Measurements from ENCODE around the gene TCF4.

The TCF4 gene

DNA sequence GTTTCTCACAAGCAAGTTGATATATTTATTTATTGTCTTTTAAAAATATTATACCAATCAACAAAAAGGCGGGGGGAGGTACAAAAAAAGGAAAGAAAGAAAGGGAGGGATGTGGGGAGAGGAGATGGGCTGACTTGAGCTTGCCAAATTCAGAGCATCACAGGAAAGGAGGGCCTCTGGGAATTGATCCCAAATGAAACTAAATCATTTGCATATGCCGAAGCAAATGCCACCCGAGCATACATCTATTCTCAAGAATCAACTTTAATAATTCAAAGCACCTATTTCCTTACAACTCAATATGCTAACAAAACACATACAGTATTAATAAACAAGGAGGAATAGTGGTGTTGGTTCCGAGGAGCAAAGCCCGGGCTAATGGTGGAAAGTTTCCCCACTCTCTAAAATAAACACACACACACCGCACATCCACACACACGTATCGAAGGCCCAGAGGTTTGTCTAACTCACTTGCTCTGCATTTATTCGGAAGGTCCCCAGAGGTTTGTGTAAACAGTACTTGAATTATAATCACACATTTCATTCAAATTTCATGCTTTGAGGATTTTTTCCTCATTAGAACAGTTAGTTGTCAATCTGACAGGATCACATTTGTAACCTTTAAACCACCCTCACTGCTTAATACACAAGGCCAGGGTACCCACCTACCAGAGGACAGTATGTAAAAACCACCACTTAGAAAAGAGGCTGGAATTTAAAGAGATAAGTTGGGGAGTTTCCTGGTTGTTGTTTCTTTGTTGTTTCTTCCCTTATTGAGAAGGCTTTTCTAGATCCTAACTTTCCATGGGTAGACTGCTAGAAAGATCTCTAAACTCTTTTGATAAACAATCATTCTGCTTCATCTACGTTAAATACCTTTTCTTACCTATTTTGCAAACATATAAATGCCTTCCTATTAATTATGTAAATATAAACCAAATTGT, 264.7 kb downstream of the TCF4 start:
- peaks cover 21% of the 10 kb centered on the region for H3K4me1 ChIP-seq (ENCODE audit: insufficient read depth, low read length, poor library complexity, severe bottlenecking)
- H3K36me3 ChIP-seq (ENCODE audit: insufficient read depth, low read length), result no peaks in the 10 kb centered on the region
- H3K79me2 ChIP-seq (ENCODE audit: insufficient read depth, low read length), result no peaks in the 10 kb centered on the region
- no peaks in the 10 kb centered on the region for H3F3A ChIP-seq (ENCODE audit: low read depth)
- no peak overlapping the region for H3K4me2 ChIP-seq (ENCODE audit: low read depth, low read length, poor library complexity, severe bottlenecking)
- H3K4me3 ChIP-seq (ENCODE audit: low read length, poor library complexity, severe bottlenecking), result no peak overlapping the region
- no peaks in the 10 kb centered on the region for H3K9me3 ChIP-seq (ENCODE audit: insufficient read depth, low read depth, low read length)
- H2AFZ ChIP-seq (ENCODE audit: low read length), result no peak overlapping the region
- no peaks in the 10 kb centered on the region for H3K9me2 ChIP-seq (replicated peaks; ENCODE audit: low read depth, low read length)
- no peaks in the 10 kb centered on the region for H4K20me1 ChIP-seq (ENCODE audit: insufficient read depth, low read length, poor library complexity, severe bottlenecking)
- H3K9ac ChIP-seq (ENCODE audit: low read depth, low read length, poor library complexity, severe bottlenecking), result no peak overlapping the region
- TF ChIP-seq, protein P1, sequence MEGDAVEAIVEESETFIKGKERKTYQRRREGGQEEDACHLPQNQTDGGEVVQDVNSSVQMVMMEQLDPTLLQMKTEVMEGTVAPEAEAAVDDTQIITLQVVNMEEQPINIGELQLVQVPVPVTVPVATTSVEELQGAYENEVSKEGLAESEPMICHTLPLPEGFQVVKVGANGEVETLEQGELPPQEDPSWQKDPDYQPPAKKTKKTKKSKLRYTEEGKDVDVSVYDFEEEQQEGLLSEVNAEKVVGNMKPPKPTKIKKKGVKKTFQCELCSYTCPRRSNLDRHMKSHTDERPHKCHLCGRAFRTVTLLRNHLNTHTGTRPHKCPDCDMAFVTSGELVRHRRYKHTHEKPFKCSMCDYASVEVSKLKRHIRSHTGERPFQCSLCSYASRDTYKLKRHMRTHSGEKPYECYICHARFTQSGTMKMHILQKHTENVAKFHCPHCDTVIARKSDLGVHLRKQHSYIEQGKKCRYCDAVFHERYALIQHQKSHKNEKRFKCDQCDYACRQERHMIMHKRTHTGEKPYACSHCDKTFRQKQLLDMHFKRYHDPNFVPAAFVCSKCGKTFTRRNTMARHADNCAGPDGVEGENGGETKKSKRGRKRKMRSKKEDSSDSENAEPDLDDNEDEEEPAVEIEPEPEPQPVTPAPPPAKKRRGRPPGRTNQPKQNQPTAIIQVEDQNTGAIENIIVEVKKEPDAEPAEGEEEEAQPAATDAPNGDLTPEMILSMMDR (conservative IDR thresholded peaks at IDR 0.05; ENCODE audit: low read length), result no peak
- no peak for TF ChIP-seq EZH2phosphoT487 (IDR thresholded peaks at IDR 0.05; ENCODE audit: borderline replicate concordance)
- H3K27me3 ChIP-seq (ENCODE audit: insufficient read depth, low read length, poor library complexity, severe bottlenecking), result no peaks in the 10 kb centered on the region

DNA sequence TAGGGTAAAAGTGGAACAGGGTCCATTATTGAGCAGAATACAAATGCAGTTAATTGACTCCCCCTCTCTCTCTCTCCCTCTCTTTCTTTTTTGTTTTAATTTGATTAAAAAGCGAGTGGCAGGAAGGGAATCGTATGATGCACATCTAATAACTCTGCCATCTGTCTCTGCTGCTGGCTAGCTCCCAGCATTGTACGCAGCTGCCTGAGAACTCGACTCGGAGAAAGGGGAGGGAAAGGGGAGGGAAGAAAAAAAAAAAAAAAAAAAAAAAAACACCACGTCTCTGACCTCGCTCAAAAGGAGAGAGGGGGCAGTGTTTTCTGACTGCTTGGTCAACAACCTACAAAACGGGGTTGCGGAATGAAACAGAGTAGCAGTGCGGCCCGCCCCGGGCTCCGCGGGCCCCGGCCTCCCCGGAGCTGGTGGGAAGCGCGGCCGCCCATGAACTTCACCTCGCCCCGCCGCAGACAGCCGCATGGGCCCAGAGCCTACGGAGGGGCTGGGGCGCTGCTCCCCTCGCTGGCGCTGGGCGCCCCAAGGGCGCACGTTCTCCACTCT, 265.7 kb downstream of the TCF4 start:
- H3K9ac ChIP-seq (ENCODE audit: low read depth, low read length, poor library complexity, severe bottlenecking), result no peak overlapping the region

DNA sequence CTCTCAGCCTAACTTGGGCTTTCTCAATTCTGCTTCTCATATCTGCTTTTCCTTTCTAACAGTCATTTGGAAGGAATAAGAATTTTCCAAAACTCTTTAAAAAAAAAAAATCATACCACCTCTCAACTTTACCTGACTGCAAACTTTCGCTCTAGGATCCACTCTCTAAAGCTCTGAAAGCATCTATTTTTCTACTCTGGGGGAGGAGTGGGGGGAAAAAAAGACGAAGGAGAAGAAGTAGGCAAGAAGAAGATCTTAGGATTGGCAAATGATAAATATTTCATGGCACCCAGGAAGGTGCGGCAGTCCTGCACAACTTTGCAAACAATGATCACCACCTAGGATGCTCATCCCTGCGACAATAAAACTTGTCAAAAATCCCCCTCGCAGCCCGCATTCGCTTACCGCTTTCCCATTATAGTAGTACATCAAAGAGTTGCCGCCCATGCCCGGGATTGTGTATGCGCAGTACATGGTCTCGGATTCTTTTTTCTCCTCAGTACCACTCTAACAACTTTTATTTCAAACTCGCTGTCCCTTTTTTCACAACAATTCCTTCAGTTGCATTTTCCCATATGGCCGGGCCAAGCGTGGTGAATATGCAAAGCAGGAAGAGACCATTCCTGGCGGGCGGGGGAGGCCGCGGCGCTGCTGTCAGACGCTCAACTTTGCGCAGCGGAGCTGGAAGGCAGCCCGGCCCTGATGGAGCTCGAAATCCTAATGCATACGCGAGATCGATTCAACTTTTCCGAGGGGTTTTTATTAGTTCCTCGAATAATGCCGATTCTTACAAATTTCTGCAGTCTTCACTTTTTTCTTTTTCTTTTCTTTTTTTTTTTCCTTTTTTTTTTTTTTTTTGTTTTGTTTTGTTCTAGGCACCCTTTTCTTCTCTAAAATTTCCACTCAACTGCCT, 266.5 kb downstream of the TCF4 start:
- Histone ChIP-seq H3K27me3 (ENCODE audit: insufficient read depth, low read length, poor library complexity, severe bottlenecking) (no peaks in the 10 kb centered on the region), H3K4me2 (ENCODE audit: low read depth, low read length, poor library complexity, severe bottlenecking) (no peak overlapping the region), H3K9ac (ENCODE audit: low read depth, low read length, poor library complexity, severe bottlenecking) (no peak overlapping the region), H3K4me1 (ENCODE audit: insufficient read depth, low read length, poor library complexity, severe bottlenecking) (peaks cover 24% of the 10 kb centered on the region), H3K36me3 (ENCODE audit: insufficient read depth, low read length) (no peaks in the 10 kb centered on the region), H3K9me2 (replicated peaks; ENCODE audit: low read depth, low read length) (no peaks in the 10 kb centered on the region), H3K9me3 (ENCODE audit: insufficient read depth, low read depth, low read length) (no peaks in the 10 kb centered on the region), H3F3A (ENCODE audit: low read depth) (no peaks in the 10 kb centered on the region), H3K4me3 (ENCODE audit: low read length, poor library complexity, severe bottlenecking) (no peak overlapping the region), H4K20me1 (ENCODE audit: insufficient read depth, low read length, poor library complexity, severe bottlenecking) (no peaks in the 10 kb centered on the region), H3K79me2 (ENCODE audit: insufficient read depth, low read length) (no peaks in the 10 kb centered on the region), H2AFZ (ENCODE audit: low read length) (no peak overlapping the region)
- no peak for TF ChIP-seq EZH2phosphoT487 (IDR thresholded peaks at IDR 0.05; ENCODE audit: borderline replicate concordance)
- TF ChIP-seq, protein P1 (conservative IDR thresholded peaks at IDR 0.05; ENCODE audit: low read length), result no peak

More for the DNA sequence above, 265.7 kb downstream of the TCF4 start:
- Histone ChIP-seq H3K79me2 (ENCODE audit: insufficient read depth, low read length) (no peaks in the 10 kb centered on the region), H3K9me2 (replicated peaks; ENCODE audit: low read depth, low read length) (no peaks in the 10 kb centered on the region), H3K4me3 (ENCODE audit: low read length, poor library complexity, severe bottlenecking) (no peak overlapping the region), H3K9me3 (ENCODE audit: insufficient read depth, low read depth, low read length) (no peaks in the 10 kb centered on the region), H4K20me1 (ENCODE audit: insufficient read depth, low read length, poor library complexity, severe bottlenecking) (no peaks in the 10 kb centered on the region), H3K4me1 (ENCODE audit: insufficient read depth, low read length, poor library complexity, severe bottlenecking) (peaks cover 17% of the 10 kb centered on the region), H3K4me2 (ENCODE audit: low read depth, low read length, poor library complexity, severe bottlenecking) (no peak overlapping the region), H3K27me3 (ENCODE audit: insufficient read depth, low read length, poor library complexity, severe bottlenecking) (no peaks in the 10 kb centered on the region), H2AFZ (ENCODE audit: low read length) (no peak overlapping the region), H3F3A (ENCODE audit: low read depth) (no peaks in the 10 kb centered on the region), H3K36me3 (ENCODE audit: insufficient read depth, low read length) (no peaks in the 10 kb centered on the region)
- TF ChIP-seq, protein P1 (conservative IDR thresholded peaks at IDR 0.05; ENCODE audit: low read length), result no peak
- no peak for TF ChIP-seq EZH2phosphoT487 (IDR thresholded peaks at IDR 0.05; ENCODE audit: borderline replicate concordance)

Measured in Loucy (cell line).